ENCODE results near the gene IRF2BP2.
"Not testable (repeated sequence)": the region's sequence is repeated elsewhere in the genome, so short reads cannot be mapped to it uniquely, and the experiment has no call there.

IRF2BP2 gene

GRCh38 chr1:234610061-234610665 is at the start of gene IRF2BP2:
Gene IRF2BP2 (minus strand): TSS chr1:234610178. CDS start chr1:234609494, 684 bp downstream.
- peak; percentile 86 for DNase-seq (ENCODE audit: low spot score)

GRCh38 chr1:234659538-234659937 is 49.6 kb upstream of the IRF2BP2 start:
- DNase-seq (ENCODE audit: low spot score): peak; percentile 58

GRCh38 chr1:234658138-234658537 is 48.2 kb upstream of the IRF2BP2 start:
- DNase-seq (ENCODE audit: low spot score): peak; percentile 52

GRCh38 chr1:234656944-234657654 is 47.1 kb upstream of the IRF2BP2 start:
- peak; percentile 59 for DNase-seq (ENCODE audit: low spot score)

- DNase-seq (ENCODE audit: low spot score): no peak
These were observed 46.3 kb upstream of the IRF2BP2 start for GRCh38 chr1:234656070-234656895.

- DNase-seq (ENCODE audit: low spot score): no peak
These were observed 45.5 kb upstream of the IRF2BP2 start for GRCh38 chr1:234655328-234656069.

GRCh38 chr1:234654002-234654733 is 44.2 kb upstream of the IRF2BP2 start:
- DNase-seq (ENCODE audit: low spot score): no peak

- no peak for DNase-seq (ENCODE audit: low spot score)
These were observed 39.6 kb upstream of the IRF2BP2 start for GRCh38 chr1:234649432-234650081.

GRCh38 chr1:234647758-234648157 is 37.8 kb upstream of the IRF2BP2 start:
- no peak for DNase-seq (ENCODE audit: low spot score)

- DNase-seq (ENCODE audit: low spot score): no peak
These were observed 37.3 kb upstream of the IRF2BP2 start for GRCh38 chr1:234647245-234647644.

- DNase-seq (ENCODE audit: low spot score): no peak
These were observed 36.0 kb upstream of the IRF2BP2 start for GRCh38 chr1:234645964-234646363.

GRCh38 chr1:234645474-234645953 is 35.5 kb upstream of the IRF2BP2 start:
- no peak for DNase-seq (ENCODE audit: low spot score)

GRCh38 chr1:234644928-234645327 is 35.0 kb upstream of the IRF2BP2 start:
- no peak for DNase-seq (ENCODE audit: low spot score)

- DNase-seq (ENCODE audit: low spot score): no peak
These were observed 33.8 kb upstream of the IRF2BP2 start for GRCh38 chr1:234643850-234644134.

GRCh38 chr1:234643111-234643849 is 33.3 kb upstream of the IRF2BP2 start:
- DNase-seq (ENCODE audit: low spot score): no peak

GRCh38 chr1:234642428-234642827 is 32.5 kb upstream of the IRF2BP2 start:
- DNase-seq (ENCODE audit: low spot score): no peak

GRCh38 chr1:234639961-234640360 is 30.0 kb upstream of the IRF2BP2 start:
- DNase-seq (ENCODE audit: low spot score): no peak

- peak; percentile 65 for DNase-seq (ENCODE audit: low spot score)
These were observed 29.1 kb upstream of the IRF2BP2 start for GRCh38 chr1:234638832-234639799.

- not testable (repeated sequence) for DNase-seq (ENCODE audit: low spot score)
These were observed 24.9 kb upstream of the IRF2BP2 start for GRCh38 chr1:234634922-234635321.

Measured in LoVo (cell line).